Cardiac muscle cell (in vitro differentiated cells and primary cell): ENCODE results near the gene ZMYND8. TPM values are rescaled to one million over a fixed set of nuclear protein-coding genes. Genes with fewer than 3 reads are reported as not detected.

Experiments
- DNase-seq, 2 donors: peaks; one replicate each; pipeline versions ENCODE4 v3.0.0 to v3.0.0-alpha.2; 2010 to 2017; ENCODE audit warnings: low read depth in 1 of 2, low spot score in 1 of 2
- H3K27ac ChIP-seq: fragments of 200-600 bp; sonication (generic); 2 replicates; pipeline ENCODE4 v1.5.1; 2016
- H3K27me3 ChIP-seq: fragments of 200-600 bp; sonication (generic); 2 replicates; pipeline ENCODE4 v1.6.0; 2016; ENCODE audit warnings: control low read depth
- H3K36me3 ChIP-seq: fragments of 200-600 bp; sonication (generic); 2 replicates; pipeline ENCODE4 v1.5.1; 2016; ENCODE audit warnings: control low read depth
- H3K4me1 ChIP-seq: fragments of 200-600 bp; sonication (generic); 2 replicates; pipeline ENCODE4 v1.8.1; 2017; ENCODE audit warnings: low read depth, mild to moderate bottlenecking, mixed run types
- H3K4me3 ChIP-seq: fragments of 200-600 bp; sonication (generic); 2 replicates; pipeline ENCODE4 v1.5.1; 2016; ENCODE audit warnings: mild to moderate bottlenecking
- H3K9me3 ChIP-seq: fragments of 200-600 bp; sonication (generic); 2 replicates; pipeline ENCODE4 v1.5.1; 2017; ENCODE audit warnings: low read depth, mild to moderate bottlenecking, control low read depth
- CTCF ChIP-seq: IDR thresholded peaks from 2 replicates; pipeline ENCODE4 v1.5.1; 2012; ENCODE audit warnings: low read depth, mild to moderate bottlenecking, low read length
- polyA plus RNA-seq: library from polyadenylated mRNA; unstranded; fragments of >200 nt; fragmentation: Nextera tagmentation; extraction: Ambion mirVana; gene quantifications from 2 replicates; pipeline ENCODE4 v1.2.1, GENCODE V29; 2016
- total RNA-seq: library from RNA; depleted of rRNA; stranded (reverse); fragments of >200 nt; gene quantifications from 2 replicates; pipeline ENCODE4 v1.2.3, GENCODE V29; 2016

ZMYND8 gene
- total and polyA plus RNA-seq, 2 experiments from 2014 or later: 27.5 to 45.0 TPM

- H3K36me3 ChIP-seq: peaks cover 64% of the 10 kb centered on the region
- DNase-seq: no peak
- H3K4me1 ChIP-seq: no peaks in the 10 kb centered on the region
- H3K27me3 ChIP-seq: no peaks in the 10 kb centered on the region
- H3K27ac ChIP-seq: no peak overlapping the region
- TF ChIP-seq CTCF: no peak
- no peak overlapping the region for H3K4me3 ChIP-seq
- no peaks in the 10 kb centered on the region for H3K9me3 ChIP-seq
These were observed 133.9 kb downstream of the ZMYND8 start for GRCh38 chr20:47222468-47223119.

- Histone ChIP-seq H3K27me3 (no peaks in the 10 kb centered on the region), H3K9me3 (no peaks in the 10 kb centered on the region), H3K36me3 (peaks cover 59% of the 10 kb centered on the region), H3K4me1 (no peaks in the 10 kb centered on the region), H3K4me3 (no peak overlapping the region), H3K27ac (no peak overlapping the region)
- TF ChIP-seq CTCF: no peak
- no peak for DNase-seq
These were observed 135.4 kb downstream of the ZMYND8 start for GRCh38 chr20:47221036-47221625.

- peak; percentile 28 to 56 for DNase-seq
- Histone ChIP-seq H3K4me1 (no peaks in the 10 kb centered on the region), H3K36me3 (peaks cover 64% of the 10 kb centered on the region), H3K4me3 (no peak overlapping the region), H3K9me3 (no peaks in the 10 kb centered on the region), H3K27me3 (no peaks in the 10 kb centered on the region), H3K27ac (no peak overlapping the region)
- TF ChIP-seq CTCF: peak; percentile 66
These were observed 136.3 kb downstream of the ZMYND8 start for GRCh38 chr20:47220161-47220582.

- no peaks in the 10 kb centered on the region for H3K27me3 ChIP-seq
- no peak for TF ChIP-seq CTCF
- H3K36me3 ChIP-seq: peaks cover 48% of the 10 kb centered on the region
These were observed 138.7 kb downstream of the ZMYND8 start for GRCh38 chr20:47217482-47218446.

GRCh38 chr20:47216819-47217410 is 139.6 kb downstream of the ZMYND8 start:
- Histone ChIP-seq H3K27ac (no peak overlapping the region), H3K27me3 (no peaks in the 10 kb centered on the region), H3K4me1 (peaks cover 10% of the 10 kb centered on the region), H3K36me3 (peaks cover 45% of the 10 kb centered on the region), H3K4me3 (no peak overlapping the region), H3K9me3 (no peaks in the 10 kb centered on the region)
- no peak for DNase-seq
- TF ChIP-seq CTCF: no peak

More at GRCh38 chr20:47217482-47218446, 138.7 kb downstream of the ZMYND8 start:
- DNase-seq: no peak
- no peak overlapping the region for H3K27ac ChIP-seq
- H3K9me3 ChIP-seq: no peaks in the 10 kb centered on the region
- peaks cover 10% of the 10 kb centered on the region for H3K4me1 ChIP-seq
- no peak overlapping the region for H3K4me3 ChIP-seq
